IMR-90 (cell line): ENCODE results near the gene ZNF180. TPM values are rescaled to one million over a fixed set of nuclear protein-coding genes. Genes with fewer than 3 reads are reported as not detected.

ENCODE experiments used
- ATAC-seq: fragments of 200-7000 bp; cut with Tn5 transposase; 2 replicates; pipeline ENCODE4 v1.9.1; 2020; ENCODE audit warnings: low read depth, mild to moderate bottlenecking, moderate library complexity
- BruUV-seq: library from RNA; stranded (reverse); fragments of 400-500 nt; replicated peaks from 2 replicates; lab custom pipeline; 2021; lab: Mats Ljungman, UMichigan
- CTCF ChIA-PET: fragments of 300-600 bp; formaldehyde crosslinking; extraction: SDS; loops from one replicate; lab custom pipeline; 2021; ENCODE audit warnings: antibody characterized with exemption; lab: Yijun Ruan, JAX
- POLR2A ChIA-PET: fragments of 300-600 bp; sonication (Branson Sonifier 250); formaldehyde crosslinking; loops from one replicate; lab custom pipeline; 2022; ENCODE audit warnings: antibody characterized with exemption; ENCODE audit not compliant: unreplicated experiment; lab: Charles Lee
- DNase-seq: peaks from one replicate; pipeline ENCODE4 v3.0.0; 2013
- H2AFZ ChIP-seq: replicated peaks from 2 replicates; pipeline ENCODE3; 2013; ENCODE audit warnings: low read length, mild to moderate bottlenecking; ENCODE audit not compliant: poor library complexity
- H2AK5ac ChIP-seq: 2 replicates; pipeline ENCODE4 v1.6.1; 2013; ENCODE audit warnings: low read depth, low read length, inconsistent platforms
- H2AK9ac ChIP-seq: replicated peaks from 2 replicates; pipeline ENCODE3; 2013; ENCODE audit warnings: mild to moderate bottlenecking, low read depth, low read length, moderate library complexity; ENCODE audit not compliant: poor library complexity
- H2BK120ac ChIP-seq: 2 replicates; pipeline ENCODE4 v1.6.1; 2013; ENCODE audit warnings: low read depth, low read length, inconsistent platforms
- H2BK15ac ChIP-seq: 3 replicates; pipeline ENCODE4 v1.6.1; 2013; ENCODE audit warnings: low read depth, low read length, inconsistent platforms
- H2BK20ac ChIP-seq: 2 replicates; pipeline ENCODE4 v1.6.1; 2013; ENCODE audit warnings: low read depth, mild to moderate bottlenecking, inconsistent platforms, low read length, moderate library complexity
- H2BK5ac ChIP-seq: 2 replicates; pipeline ENCODE4 v1.6.1; 2013; ENCODE audit warnings: mild to moderate bottlenecking, low read depth, low read length, inconsistent platforms; ENCODE audit not compliant: poor library complexity, severe bottlenecking
- H3K14ac ChIP-seq: replicated peaks from 2 replicates; pipeline ENCODE4 v1.6.1; 2013; ENCODE audit warnings: low read depth, low read length, inconsistent platforms
- H3K18ac ChIP-seq: 2 replicates; pipeline ENCODE4 v1.6.1; 2013; ENCODE audit warnings: low read depth, low read length, control low read depth
- H3K23ac ChIP-seq: 2 replicates; pipeline ENCODE4 v1.6.1; 2013; ENCODE audit warnings: low read depth, low read length, inconsistent platforms
- H3K27ac ChIP-seq: 2 replicates; pipeline ENCODE4 v1.5.1; 2013; ENCODE audit warnings: mild to moderate bottlenecking, control low read depth, low read length; ENCODE audit not compliant: insufficient read depth
- H3K27me3 ChIP-seq: 2 replicates; pipeline ENCODE4 v1.6.1; 2013; ENCODE audit warnings: low read length; ENCODE audit not compliant: control insufficient read depth, insufficient read depth
- H3K36me3 ChIP-seq: 2 replicates; pipeline ENCODE4 v1.6.1; 2013; ENCODE audit warnings: low read length, mixed read lengths; ENCODE audit not compliant: control insufficient read depth, insufficient read depth
- H3K4ac ChIP-seq: 2 replicates; pipeline ENCODE4 v1.6.1; 2013; ENCODE audit warnings: low read depth, low read length, inconsistent platforms
- H3K4me1 ChIP-seq: 2 replicates; pipeline ENCODE4 v1.6.1; 2013; ENCODE audit warnings: low read length, mixed read lengths; ENCODE audit not compliant: control insufficient read depth, insufficient read depth
- H3K4me2 ChIP-seq: 2 replicates; pipeline ENCODE4 v1.6.1; 2013; ENCODE audit warnings: low read depth, mild to moderate bottlenecking, control low read depth, low read length, moderate library complexity
- H3K4me3 ChIP-seq: 2 replicates; pipeline ENCODE4 v1.5.1; 2013; ENCODE audit warnings: low read depth, mild to moderate bottlenecking, control low read depth, low read length, moderate library complexity; ENCODE audit not compliant: insufficient read depth
- H3K56ac ChIP-seq: 2 replicates; pipeline ENCODE4 v1.6.1; 2013; ENCODE audit warnings: low read length, inconsistent platforms; ENCODE audit not compliant: insufficient read depth; ENCODE audit errors: extremely low read depth
- H3K79me1 ChIP-seq, 2 experiments: 2 replicates each; pipeline ENCODE4 v1.6.1; 2013; ENCODE audit warnings: low read length in 2 of 2, inconsistent platforms in 1 of 2, low read depth in 1 of 2
- H3K9ac ChIP-seq: 2 replicates; pipeline ENCODE4 v1.6.1; 2013; ENCODE audit warnings: low read depth, low read length, control low read depth
- H3K9me1 ChIP-seq: 2 replicates; pipeline ENCODE4 v1.6.1; 2013; ENCODE audit warnings: low read length, inconsistent platforms; ENCODE audit not compliant: insufficient read depth
- H3K9me3 ChIP-seq: 2 replicates; pipeline ENCODE4 v1.6.1; 2013; ENCODE audit warnings: low read length; ENCODE audit not compliant: control insufficient read depth, insufficient read depth
- H4K20me1 ChIP-seq: 2 replicates; pipeline ENCODE4 v1.6.1; 2013; ENCODE audit warnings: low read length, inconsistent platforms; ENCODE audit not compliant: insufficient read depth
- H4K5ac ChIP-seq: 2 replicates; pipeline ENCODE4 v1.6.1; 2013; ENCODE audit warnings: mild to moderate bottlenecking, low read depth, low read length, control low read depth
- H4K8ac ChIP-seq, 2 experiments: 2 replicates each; pipeline ENCODE4 v1.6.1; 2013; ENCODE audit warnings: low read depth in 2 of 2, low read length in 2 of 2, control low read depth in 1 of 2, inconsistent platforms in 1 of 2
- H4K91ac ChIP-seq: 2 replicates; pipeline ENCODE4 v1.6.1; 2013; ENCODE audit warnings: low read depth, low read length, inconsistent platforms; ENCODE audit not compliant: insufficient read depth
- FOS ChIP-seq: fragments of 150-350 bp; IDR thresholded peaks from 2 replicates; pipeline ENCODE4 v1.6.1; 2016; ENCODE audit warnings: low read depth, low read length
- MAZ ChIP-seq: IDR thresholded peaks from 2 replicates; pipeline ENCODE4 v1.6.1; 2012; ENCODE audit warnings: low read depth, mild to moderate bottlenecking, low read length, improper control_type of control experiment, moderate library complexity, borderline replicate concordance
- MXI1 ChIP-seq: IDR thresholded peaks from 2 replicates; pipeline ENCODE4 v1.6.1; 2012; ENCODE audit warnings: low read depth, mild to moderate bottlenecking, low read length, moderate library complexity, borderline replicate concordance
- NFE2L2 ChIP-seq: fragments of 150-350 bp; IDR thresholded peaks from 2 replicates; pipeline ENCODE4 v1.6.1; 2016; ENCODE audit warnings: low read depth, mild to moderate bottlenecking, low read length
- POLR2A ChIP-seq: IDR thresholded peaks from 2 replicates; pipeline ENCODE4 v1.6.1; 2012; ENCODE audit warnings: mild to moderate bottlenecking, low read depth, low read length
- RCOR1 ChIP-seq: IDR thresholded peaks from 2 replicates; pipeline ENCODE4 v1.6.1; 2012; ENCODE audit warnings: mild to moderate bottlenecking, low read length, improper control_type of control experiment; ENCODE audit not compliant: insufficient replicate concordance
- RFX5 ChIP-seq: IDR thresholded peaks from 2 replicates; pipeline ENCODE4 v1.8.0; 2012; ENCODE audit warnings: low read depth, mild to moderate bottlenecking, low read length, moderate library complexity
- USF2 ChIP-seq: fragments of 150-350 bp; IDR thresholded peaks from 2 replicates; pipeline ENCODE4 v1.6.1; 2017; ENCODE audit warnings: mild to moderate bottlenecking, antibody characterized with exemption, low read length, low read depth
- dilution Hi-C: fragments of 300-500 bp; cut with HindIII; formaldehyde crosslinking; loops from one replicate; pipeline ENCODE4 v1.14.3; 2018; ENCODE audit warnings: low sequenced_read_pairs; ENCODE audit not compliant: unreplicated experiment
- in situ Hi-C: fragments of 300-500 bp; cut with MboI; formaldehyde crosslinking; loops from 3 replicates; pipeline ENCODE4 v1.14.3; 2019; ENCODE audit warnings: low sequenced_read_pairs, inconsistent platforms, mixed read lengths
- intact Hi-C: fragments of 100-400 bp; cut with micrococcal nuclease; formaldehyde crosslinking; loops from 2 replicates; pipeline ENCODE4 v1.10.0; 2022
- polyA plus RNA-seq, 3 experiments: library from polyadenylated mRNA; depleted of rRNA; stranded (reverse); fragments of >200 nt; gene quantifications; 2 replicates each; pipeline ENCODE4 v1.2.3, GENCODE V29; 2012; ENCODE audit warnings: low replicate concordance in 1 of 3
- total RNA-seq: library from RNA; depleted of rRNA; stranded (reverse); fragments of >200 nt; gene quantifications from 2 replicates; pipeline ENCODE4 v1.2.3, GENCODE V29; 2012

ZNF180 gene
- total and polyA plus RNA-seq, 2 of the 4 experiments (the other 2 are of a cell fraction): 2.8 to 26.3 TPM

GRCh38 chr19:44512326-44513298, 12.3 kb upstream of the ZNF180 start (continued):
- no peak for TF ChIP-seq RCOR1
- no peak for TF ChIP-seq POLR2A

- in situ Hi-C loops (no loop called here), dilution Hi-C loops (no loop called here), intact Hi-C loops (no loop called here)
- Histone ChIP-seq H2BK15ac (no peak overlapping the region), H2AFZ (no peak overlapping the region), H3K14ac (no peak overlapping the region), H3K4me1 (no peaks in the 10 kb centered on the region), H3K23ac (no peak overlapping the region), H3K27me3 (peaks cover 5% of the 10 kb centered on the region), H3K9ac (no peak overlapping the region), H2BK5ac (no peak overlapping the region), H3K27ac (no peak overlapping the region), H2BK20ac (no peak overlapping the region), H3K18ac (no peak overlapping the region), H3K4me2 (no peak overlapping the region), H4K8ac (no peak overlapping the region), H2AK9ac (no peak overlapping the region), H4K5ac (no peak overlapping the region), H3K36me3 (no peaks in the 10 kb centered on the region), H3K79me1 (no peaks in the 10 kb centered on the region), H2AK5ac (no peak overlapping the region), H2BK120ac (no peak overlapping the region), H3K9me3 (no peaks in the 10 kb centered on the region; the same call in 1 of the 2 replicates), H3K4ac (no peak overlapping the region), H3K9me1 (no peaks in the 10 kb centered on the region), H4K91ac (no peak overlapping the region), H3K4me3 (no peak overlapping the region), H3K56ac (no peak overlapping the region), H4K20me1 (no peaks in the 10 kb centered on the region)
- DNase-seq: no peak
- no peak for ATAC-seq
- ChIA-PET POLR2A (no interaction called here), CTCF (no interaction called here)
- TF ChIP-seq POLR2A (no peak), FOS (no peak), MAZ (no peak), USF2 (no peak), RFX5 (no peak), NFE2L2 (no peak), MXI1 (no peak)
- no TSS peak for BruUV-seq
These were observed 9.2 kb upstream of the ZNF180 start for GRCh38 chr19:44509478-44509877.
